Upper lobe of left lung (tissue), 4 donors: ENCODE measurements around the gene LGI2.

Source experiments
- CTCF ChIP-seq, 6 experiments: fragments of 450-650 bp in 4 of 6; fragments of 200-600 bp in 2 of 6; sonication (generic) in 2 of 6; IDR thresholded peaks; one replicate each; pipeline ENCODE4 v1.5.1; 2016 to 2019; ENCODE audit warnings: antibody characterized with exemption in 6 of 6
- EP300 ChIP-seq, 4 donors: sonication (generic); formaldehyde crosslinking; IDR thresholded peaks; one replicate each; pipeline ENCODE4 v1.5.1; 2017; ENCODE audit warnings: antibody characterized with exemption in 4 of 4, control low read depth in 2 of 4

- TF ChIP-seq EP300 (IDR thresholded peaks at IDR 0.05) (no peak), CTCF (IDR thresholded peaks at IDR 0.05) (no peak)
Observed at GRCh38 chr4:25076625-25077398, 46.1 kb upstream of the LGI2 start.
